HepG2 (cell line): ENCODE data around the gene OR5AN1. TPM values are rescaled to one million over a fixed set of nuclear protein-coding genes. Genes with fewer than 3 reads are reported as not detected.

ENCODE experiments used
- ATAC-seq: fragments of 200-7000 bp; cut with Tn5 transposase; 3 replicates; pipeline ENCODE4 v1.9.1; 2020; ENCODE audit warnings: mild to moderate bottlenecking, moderate library complexity
- BruUV-seq: library from RNA; stranded (reverse); fragments of 400-500 nt; replicated peaks from 2 replicates; lab custom pipeline; 2021; lab: Mats Ljungman, UMichigan
- CTCF ChIA-PET: fragments of 300-600 bp; formaldehyde crosslinking; extraction: SDS; loops from one replicate; lab custom pipeline; 2021; ENCODE audit warnings: low total read pairs, inconsistent platforms, low intra/inter-chr PET ratio; lab: Yijun Ruan, JAX
- POLR2A ChIA-PET: fragments of 350-600 bp; sonication (Branson Sonifier 250); formaldehyde crosslinking; loops from one replicate; lab custom pipeline; 2020; ENCODE audit warnings: antibody characterized with exemption, inconsistent platforms; lab: Yijun Ruan, JAX
- DNase-seq: peaks from one replicate; pipeline ENCODE4 v3.0.0-alpha.2; 2015; ENCODE audit warnings: low spot score
- FAIRE-seq: peaks from 3 replicates; lab custom pipeline; 2011; peaks lifted over from hg19 to GRCh38; lab: Jason Lieb, UNC
- H2AFZ ChIP-seq: one replicate; pipeline ENCODE4 v1.6.1; 2011; ENCODE audit warnings: low read length, inconsistent platforms
- H3K27ac ChIP-seq: fragments of 300-600 bp; 3 replicates; pipeline ENCODE4 v1.8.0; 2011; ENCODE audit warnings: mixed run types, mild to moderate bottlenecking, mixed read lengths, low read length, inconsistent platforms; ENCODE audit not compliant: insufficient read depth; ENCODE audit errors: extremely low read length
- H3K27me3 ChIP-seq, 2 experiments: fragments of 200-600 bp in 1 of 2; 2 replicates in 1 of 2; 3 replicates in 1 of 2; pipeline versions ENCODE4 v1.6.0 to v1.8.0; 2011; ENCODE audit warnings: low read length in 2 of 2, mild to moderate bottlenecking in 2 of 2, moderate library complexity in 2 of 2, inconsistent platforms in 1 of 2; ENCODE audit not compliant: insufficient read depth in 2 of 2, control insufficient read depth in 1 of 2
- H3K36me3 ChIP-seq, 2 experiments: fragments of 200-600 bp in 1 of 2; replicated peaks in 1 of 2; 2 replicates in 1 of 2; 3 replicates in 1 of 2; pipeline versions ENCODE4 v1.5.1 to v1.8.0; 2011; ENCODE audit warnings: low read length in 2 of 2, inconsistent platforms in 1 of 2; ENCODE audit not compliant: insufficient read depth in 2 of 2, control insufficient read depth in 1 of 2
- H3K4me1 ChIP-seq: 2 replicates; pipeline ENCODE4 v1.5.1; 2012; ENCODE audit warnings: low read length, inconsistent platforms; ENCODE audit not compliant: insufficient read depth
- H3K4me2 ChIP-seq: 2 replicates; pipeline ENCODE4 v1.6.0; 2011; ENCODE audit warnings: low read depth, low read length, inconsistent platforms
- H3K4me3 ChIP-seq, 3 experiments: fragments of 200-600 bp in 1 of 3; sonication (generic), shearing (Covaris generic) in 1 of 3; replicated peaks in 1 of 3; 2 replicates each; pipeline ENCODE4 v1.5.1; 2011 to 2016; ENCODE audit warnings: low read length in 3 of 3, inconsistent platforms in 2 of 3, low read depth in 2 of 3, mild to moderate bottlenecking in 2 of 3, control low read depth in 1 of 3, mixed read lengths in 1 of 3; ENCODE audit not compliant: insufficient read depth in 1 of 3
- H3K79me2 ChIP-seq: one replicate; pipeline ENCODE4 v1.6.1; 2011; ENCODE audit warnings: low read length, inconsistent platforms; ENCODE audit not compliant: insufficient read depth
- H3K9ac ChIP-seq: 2 replicates; pipeline ENCODE4 v1.6.0; 2011; ENCODE audit warnings: mild to moderate bottlenecking, low read depth, low read length, inconsistent platforms; ENCODE audit not compliant: insufficient read depth
- H3K9me3 ChIP-seq: 2 replicates; pipeline ENCODE4 v1.5.1; 2012; ENCODE audit warnings: mild to moderate bottlenecking, low read length
- H4K20me1 ChIP-seq: 2 replicates; pipeline ENCODE4 v1.6.0; 2011; ENCODE audit warnings: inconsistent platforms, mild to moderate bottlenecking, low read length, moderate library complexity; ENCODE audit not compliant: insufficient read depth
- HMGA1 ChIP-seq: sonication (generic); formaldehyde crosslinking; conservative IDR thresholded peaks from 2 replicates; pipeline ENCODE4 v1.4.0; 2020; ENCODE audit warnings: missing genetic modification reagents
- NKX3-1 ChIP-seq: sonication (generic); formaldehyde crosslinking; IDR thresholded peaks from 2 replicates; pipeline ENCODE4 v1.5.0; 2020; ENCODE audit warnings: missing genetic modification reagents
- SRSF4 ChIP-seq: fragments of 200-400 bp; formaldehyde crosslinking; IDR thresholded peaks from one replicate; pipeline ENCODE4 v1.6.1; 2018; ENCODE audit warnings: mild to moderate bottlenecking, low read depth, low read length, moderate library complexity; ENCODE audit not compliant: poor library complexity, severe bottlenecking
- XRCC5 ChIP-seq: fragments of 200-400 bp; formaldehyde crosslinking; optimal IDR thresholded peaks from 2 replicates; pipeline ENCODE3; 2017; ENCODE audit warnings: mild to moderate bottlenecking, low read length
- ZNF709 ChIP-seq: sonication (generic); formaldehyde crosslinking; IDR thresholded peaks from 2 replicates; pipeline ENCODE4 v1.5.0; 2020; ENCODE audit warnings: mild to moderate bottlenecking, missing genetic modification reagents
- WGBS: methylation state at CpG from one replicate; pipeline ENCODE4 v1.1.6; 2017; ENCODE audit warnings: low lambda C conversion rate; 5-methylcytosine and 5-hydroxymethylcytosine counted together
- in situ Hi-C: cut with HindIII; loops from 2 replicates; pipeline ENCODE4 v1.10.0; 2017; ENCODE audit warnings: low pct_unique_long_range_greater_than_20kb; ENCODE audit not compliant: extremely low pct_ligation_motif_present
- intact Hi-C: fragments of 100-400 bp; cut with micrococcal nuclease; formaldehyde crosslinking; loops from one replicate; pipeline ENCODE4 v1.10.0; 2022; ENCODE audit not compliant: unreplicated experiment
- polyA plus RNA-seq, 8 experiments: library from polyadenylated mRNA; depleted of rRNA in 3 of 8; stranded (reverse) in 7 of 8; unstranded in 1 of 8; fragments of >200 nt; fragmentation: Illumina TruSeq in 4 of 8; extraction: Trizol in 4 of 8; gene quantifications; 2 replicates each; pipeline versions ENCODE4 v1.2.1 to v1.2.3, GENCODE V29; 2011 to 2016; ENCODE audit warnings: low read depth in 4 of 8, missing spikeins in 1 of 8, mixed read lengths in 1 of 8; ENCODE audit not compliant: insufficient read depth in 1 of 8
- total RNA-seq, 5 experiments: library from RNA; depleted of rRNA; stranded (reverse); fragments of >200 nt; fragmentation: Illumina TruSeq; extraction: Trizol; gene quantifications; 2 replicates each; pipeline ENCODE4 v1.2.3, GENCODE V29; 2016; ENCODE audit warnings: low read depth in 1 of 5
- TF ChIP-seq, protein P1 (sequence below): fragments of 450-650 bp; IDR thresholded peaks from 2 replicates; pipeline ENCODE4 v1.6.1; 2017
- TF ChIP-seq, protein P2 (sequence below): sonication (generic); formaldehyde crosslinking; conservative IDR thresholded peaks from 2 replicates; pipeline ENCODE4 v1.5.0; 2020; ENCODE audit warnings: missing genetic modification reagents
- TF ChIP-seq, protein P3 (sequence below), 2 experiments: sonication (generic) in 1 of 2; formaldehyde crosslinking in 1 of 2; IDR thresholded peaks; 2 replicates each; pipeline versions ENCODE4 v1.6.1 to v1.9.0; 2014 to 2022; ENCODE audit warnings: antibody characterized with exemption in 1 of 2, borderline replicate concordance in 1 of 2, inconsistent platforms in 1 of 2, low read depth in 1 of 2, missing genetic modification reagents in 1 of 2

Gene OR5AN1
- total and polyA plus RNA-seq, 2 of the 13 experiments (the other 11 are each of a cell fraction or from before 2014, with no cell fraction given), result not detected

DNA sequence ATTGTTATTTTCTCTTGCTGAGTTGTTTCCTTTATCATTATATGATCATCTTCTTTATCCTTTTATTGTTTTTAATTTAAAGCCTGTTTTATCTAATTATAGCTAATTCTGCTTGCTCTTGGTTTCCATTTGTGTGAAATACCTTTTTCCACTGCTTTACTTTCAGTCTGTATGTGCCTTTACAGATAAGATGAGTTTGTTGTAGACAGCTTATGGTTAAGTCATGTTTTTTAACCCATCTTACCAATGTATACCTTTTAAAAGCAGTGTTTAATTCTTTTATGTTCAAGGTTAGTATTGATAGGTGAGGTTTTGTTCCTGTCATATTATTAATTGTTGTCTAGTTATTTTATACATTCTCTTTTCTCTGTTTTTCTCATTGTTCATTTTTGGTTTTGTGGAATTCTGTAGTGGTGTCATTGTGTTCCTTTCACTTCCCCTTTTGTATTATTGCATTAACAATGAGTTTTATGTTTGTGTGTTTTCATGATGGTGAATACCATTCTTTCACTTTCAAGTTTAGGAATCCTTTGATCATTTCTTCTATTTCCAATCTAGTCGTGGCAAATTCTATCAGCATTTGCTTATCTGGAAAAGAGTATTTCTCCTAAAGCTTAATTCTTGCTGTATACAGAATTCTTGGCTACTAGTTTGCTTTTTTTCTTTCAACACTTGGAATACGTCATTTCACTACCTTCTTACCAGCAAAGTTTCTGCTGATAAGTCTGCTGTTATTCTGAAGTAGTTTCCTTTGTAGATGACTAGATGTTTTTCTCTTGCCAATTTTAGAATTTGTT, 21.8 kb downstream of the OR5AN1 start:
- H3K9me3 ChIP-seq, result no peaks in the 10 kb centered on the region
- ChIA-PET POLR2A (no interaction called here), CTCF (no interaction called here)
- H3K27me3 ChIP-seq, result no peaks in the 10 kb centered on the region
- no peaks in the 10 kb centered on the region for H4K20me1 ChIP-seq
- H3K9ac ChIP-seq, result no peak overlapping the region
- H2AFZ ChIP-seq, result no peak overlapping the region
- H3K4me1 ChIP-seq, result no peaks in the 10 kb centered on the region
- no peaks in the 10 kb centered on the region for H3K36me3 ChIP-seq
- no peak overlapping the region for H3K4me3 ChIP-seq
- 24% methylated on average over 2 of the region's 2 CpGs for WGBS
- intact Hi-C loops (no loop called here), in situ Hi-C loops (no loop called here)
- no peak for DNase-seq
- no TSS peak for BruUV-seq
- H3K27ac ChIP-seq, result no peak overlapping the region
- H3K4me2 ChIP-seq, result no peak overlapping the region
- no peaks in the 10 kb centered on the region for H3K79me2 ChIP-seq
- FAIRE-seq, result no peak
- TF ChIP-seq NKX3-1 (CRISPR knock-in tag), result no peak
- TF ChIP-seq, protein P1, sequence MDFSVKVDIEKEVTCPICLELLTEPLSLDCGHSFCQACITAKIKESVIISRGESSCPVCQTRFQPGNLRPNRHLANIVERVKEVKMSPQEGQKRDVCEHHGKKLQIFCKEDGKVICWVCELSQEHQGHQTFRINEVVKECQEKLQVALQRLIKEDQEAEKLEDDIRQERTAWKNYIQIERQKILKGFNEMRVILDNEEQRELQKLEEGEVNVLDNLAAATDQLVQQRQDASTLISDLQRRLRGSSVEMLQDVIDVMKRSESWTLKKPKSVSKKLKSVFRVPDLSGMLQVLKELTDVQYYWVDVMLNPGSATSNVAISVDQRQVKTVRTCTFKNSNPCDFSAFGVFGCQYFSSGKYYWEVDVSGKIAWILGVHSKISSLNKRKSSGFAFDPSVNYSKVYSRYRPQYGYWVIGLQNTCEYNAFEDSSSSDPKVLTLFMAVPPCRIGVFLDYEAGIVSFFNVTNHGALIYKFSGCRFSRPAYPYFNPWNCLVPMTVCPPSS, result no peak
- no peak for TF ChIP-seq ZNF709 (CRISPR knock-in tag)
- TF ChIP-seq, protein P2, sequence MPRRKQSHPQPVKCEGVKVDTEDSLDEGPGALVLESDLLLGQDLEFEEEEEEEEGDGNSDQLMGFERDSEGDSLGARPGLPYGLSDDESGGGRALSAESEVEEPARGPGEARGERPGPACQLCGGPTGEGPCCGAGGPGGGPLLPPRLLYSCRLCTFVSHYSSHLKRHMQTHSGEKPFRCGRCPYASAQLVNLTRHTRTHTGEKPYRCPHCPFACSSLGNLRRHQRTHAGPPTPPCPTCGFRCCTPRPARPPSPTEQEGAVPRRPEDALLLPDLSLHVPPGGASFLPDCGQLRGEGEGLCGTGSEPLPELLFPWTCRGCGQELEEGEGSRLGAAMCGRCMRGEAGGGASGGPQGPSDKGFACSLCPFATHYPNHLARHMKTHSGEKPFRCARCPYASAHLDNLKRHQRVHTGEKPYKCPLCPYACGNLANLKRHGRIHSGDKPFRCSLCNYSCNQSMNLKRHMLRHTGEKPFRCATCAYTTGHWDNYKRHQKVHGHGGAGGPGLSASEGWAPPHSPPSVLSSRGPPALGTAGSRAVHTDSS (CRISPR knock-in tag), result no peak
- TF ChIP-seq, all 625 proteins: peak for 0
- no peak for ATAC-seq

DNA sequence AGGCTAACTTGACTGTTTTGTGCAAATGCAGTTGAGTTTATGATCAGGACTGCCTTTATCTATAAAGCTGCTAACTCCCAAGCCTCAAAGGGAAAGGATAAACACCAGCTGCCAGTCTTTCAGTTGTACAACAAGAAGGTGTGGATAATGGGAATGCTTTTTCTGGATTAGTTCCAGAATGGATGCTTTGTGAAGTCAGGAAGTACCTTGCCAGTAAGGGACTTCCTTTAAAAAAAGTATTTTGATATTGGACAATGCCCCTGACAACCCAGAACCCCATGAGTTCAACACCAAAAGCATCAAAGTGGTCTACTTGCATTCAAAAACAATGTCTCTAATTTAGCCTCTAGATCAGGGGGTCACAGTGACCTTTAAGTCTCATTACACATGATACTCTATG, 35.5 kb downstream of the OR5AN1 start:
- no peak for FAIRE-seq
- Histone ChIP-seq H3K4me2 (no peak overlapping the region), H3K4me1 (no peaks in the 10 kb centered on the region), H3K4me3 (no peak overlapping the region)
- TF ChIP-seq, protein P3, sequence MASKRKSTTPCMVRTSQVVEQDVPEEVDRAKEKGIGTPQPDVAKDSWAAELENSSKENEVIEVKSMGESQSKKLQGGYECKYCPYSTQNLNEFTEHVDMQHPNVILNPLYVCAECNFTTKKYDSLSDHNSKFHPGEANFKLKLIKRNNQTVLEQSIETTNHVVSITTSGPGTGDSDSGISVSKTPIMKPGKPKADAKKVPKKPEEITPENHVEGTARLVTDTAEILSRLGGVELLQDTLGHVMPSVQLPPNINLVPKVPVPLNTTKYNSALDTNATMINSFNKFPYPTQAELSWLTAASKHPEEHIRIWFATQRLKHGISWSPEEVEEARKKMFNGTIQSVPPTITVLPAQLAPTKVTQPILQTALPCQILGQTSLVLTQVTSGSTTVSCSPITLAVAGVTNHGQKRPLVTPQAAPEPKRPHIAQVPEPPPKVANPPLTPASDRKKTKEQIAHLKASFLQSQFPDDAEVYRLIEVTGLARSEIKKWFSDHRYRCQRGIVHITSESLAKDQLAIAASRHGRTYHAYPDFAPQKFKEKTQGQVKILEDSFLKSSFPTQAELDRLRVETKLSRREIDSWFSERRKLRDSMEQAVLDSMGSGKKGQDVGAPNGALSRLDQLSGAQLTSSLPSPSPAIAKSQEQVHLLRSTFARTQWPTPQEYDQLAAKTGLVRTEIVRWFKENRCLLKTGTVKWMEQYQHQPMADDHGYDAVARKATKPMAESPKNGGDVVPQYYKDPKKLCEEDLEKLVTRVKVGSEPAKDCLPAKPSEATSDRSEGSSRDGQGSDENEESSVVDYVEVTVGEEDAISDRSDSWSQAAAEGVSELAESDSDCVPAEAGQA (IDR thresholded peaks at IDR 0.05; ENCODE audit: low read depth), result no peak
- TF ChIP-seq, protein P3 (CRISPR knock-in tag; IDR thresholded peaks at IDR 0.05; ENCODE audit: borderline replicate concordance), result no peak
- TF ChIP-seq HMGA1 (CRISPR knock-in tag) (no peak), SRSF4 (no peak), XRCC5 (no peak)
- TF ChIP-seq, all 625 proteins: peak for 0
- no peak overlapping the region for H3K9ac ChIP-seq
- DNase-seq (no peak), ATAC-seq (no peak)
- H2AFZ ChIP-seq, result no peak overlapping the region
- ChIA-PET CTCF (no interaction called here), POLR2A (no interaction called here)
- H3K27ac ChIP-seq, result no peak overlapping the region
- no peaks in the 10 kb centered on the region for H3K79me2 ChIP-seq
- no peaks in the 10 kb centered on the region for H3K36me3 ChIP-seq
- intact Hi-C loops (no loop called here), in situ Hi-C loops (no loop called here)
- no peaks in the 10 kb centered on the region for H3K9me3 ChIP-seq
- no TSS peak for BruUV-seq
- no peaks in the 10 kb centered on the region for H3K27me3 ChIP-seq
- no peaks in the 10 kb centered on the region for H4K20me1 ChIP-seq
